Choroid plexus epithelial cell (primary cell): ENCODE results near the gene GRID2IP.

Experiments
- DNase-seq: peaks from one replicate; pipeline ENCODE4 v3.0.0-alpha.2; 2010; ENCODE audit warnings: low read depth
- H3K4me3 ChIP-seq: 2 replicates; pipeline ENCODE4 v1.5.1; 2011; ENCODE audit warnings: low read depth, mild to moderate bottlenecking, control low read depth, low read length, moderate library complexity
- TF ChIP-seq, protein P1 (sequence below): conservative IDR thresholded peaks from 2 replicates; pipeline ENCODE4 v1.5.1; 2011; ENCODE audit warnings: low read depth, mild to moderate bottlenecking, control low read depth, inconsistent platforms, low read length, moderate library complexity

Gene GRID2IP

GRCh38 chr7:6542368-6542767 is 8.9 kb downstream of the GRID2IP start:
- H3K4me3 ChIP-seq: no peak overlapping the region
- no peak for DNase-seq
- TF ChIP-seq, protein P1, sequence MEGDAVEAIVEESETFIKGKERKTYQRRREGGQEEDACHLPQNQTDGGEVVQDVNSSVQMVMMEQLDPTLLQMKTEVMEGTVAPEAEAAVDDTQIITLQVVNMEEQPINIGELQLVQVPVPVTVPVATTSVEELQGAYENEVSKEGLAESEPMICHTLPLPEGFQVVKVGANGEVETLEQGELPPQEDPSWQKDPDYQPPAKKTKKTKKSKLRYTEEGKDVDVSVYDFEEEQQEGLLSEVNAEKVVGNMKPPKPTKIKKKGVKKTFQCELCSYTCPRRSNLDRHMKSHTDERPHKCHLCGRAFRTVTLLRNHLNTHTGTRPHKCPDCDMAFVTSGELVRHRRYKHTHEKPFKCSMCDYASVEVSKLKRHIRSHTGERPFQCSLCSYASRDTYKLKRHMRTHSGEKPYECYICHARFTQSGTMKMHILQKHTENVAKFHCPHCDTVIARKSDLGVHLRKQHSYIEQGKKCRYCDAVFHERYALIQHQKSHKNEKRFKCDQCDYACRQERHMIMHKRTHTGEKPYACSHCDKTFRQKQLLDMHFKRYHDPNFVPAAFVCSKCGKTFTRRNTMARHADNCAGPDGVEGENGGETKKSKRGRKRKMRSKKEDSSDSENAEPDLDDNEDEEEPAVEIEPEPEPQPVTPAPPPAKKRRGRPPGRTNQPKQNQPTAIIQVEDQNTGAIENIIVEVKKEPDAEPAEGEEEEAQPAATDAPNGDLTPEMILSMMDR: no peak

- DNase-seq: peak; percentile 7
- TF ChIP-seq, protein P1: no peak
- peak overlapping the region; percentile 29 for H3K4me3 ChIP-seq
These were observed 14.7 kb downstream of the GRID2IP start for GRCh38 chr7:6536262-6537260.

DNA sequence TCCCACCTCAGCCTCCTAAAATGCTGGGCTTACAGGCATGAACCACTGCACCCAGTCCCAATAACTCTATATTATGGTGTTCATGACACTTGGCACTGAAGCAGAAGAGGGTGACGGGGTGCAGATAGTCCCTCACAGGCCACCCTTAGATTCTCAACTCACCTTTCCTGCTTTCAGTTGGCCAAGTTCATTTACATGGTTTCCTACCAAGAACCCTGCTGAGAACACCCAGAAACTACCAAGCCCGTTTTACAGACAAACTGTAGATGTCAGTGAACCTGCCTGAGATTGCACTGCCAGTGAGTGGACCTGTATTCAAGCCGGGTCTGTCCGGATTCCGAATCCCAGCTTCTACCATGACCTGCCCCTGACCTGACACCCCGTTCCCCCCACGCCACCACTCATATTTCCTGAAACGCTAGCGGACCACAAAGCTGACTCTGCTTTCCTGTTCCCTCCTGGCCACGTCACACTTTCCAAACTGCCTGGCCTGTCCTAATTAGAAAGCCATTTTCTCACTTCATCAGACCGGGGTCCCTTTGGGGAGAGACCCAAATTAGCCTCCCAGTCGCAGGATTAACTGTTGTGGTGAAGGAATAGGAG is 17.3 kb downstream of the GRID2IP start:
- no peak for DNase-seq
- H3K4me3 ChIP-seq: no peak overlapping the region

DNA sequence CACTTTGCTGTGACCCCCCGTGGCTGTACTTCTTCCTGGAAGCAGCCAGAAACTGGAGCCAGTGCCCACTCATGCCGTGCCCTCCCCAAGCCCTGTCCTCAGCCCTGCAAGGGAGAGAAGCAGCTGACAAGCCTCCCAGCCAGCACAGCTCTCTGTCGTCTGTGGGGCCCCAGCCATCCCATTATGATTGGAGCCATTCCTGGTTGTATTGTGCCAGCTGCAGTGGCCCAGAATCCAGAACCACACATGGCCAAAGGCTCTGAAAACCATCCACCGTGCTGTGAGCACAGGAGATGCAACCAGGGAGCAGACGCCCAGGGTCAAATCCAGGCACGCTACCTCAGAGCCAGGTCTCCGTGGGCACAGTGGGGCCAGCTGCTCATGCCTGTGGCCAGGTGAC is 18.7 kb downstream of the GRID2IP start:
- no peak overlapping the region for H3K4me3 ChIP-seq
- no peak for DNase-seq
- TF ChIP-seq, protein P1: no peak

More for the DNA sequence above, 17.3 kb downstream of the GRID2IP start:
- TF ChIP-seq, protein P1: no peak

DNA sequence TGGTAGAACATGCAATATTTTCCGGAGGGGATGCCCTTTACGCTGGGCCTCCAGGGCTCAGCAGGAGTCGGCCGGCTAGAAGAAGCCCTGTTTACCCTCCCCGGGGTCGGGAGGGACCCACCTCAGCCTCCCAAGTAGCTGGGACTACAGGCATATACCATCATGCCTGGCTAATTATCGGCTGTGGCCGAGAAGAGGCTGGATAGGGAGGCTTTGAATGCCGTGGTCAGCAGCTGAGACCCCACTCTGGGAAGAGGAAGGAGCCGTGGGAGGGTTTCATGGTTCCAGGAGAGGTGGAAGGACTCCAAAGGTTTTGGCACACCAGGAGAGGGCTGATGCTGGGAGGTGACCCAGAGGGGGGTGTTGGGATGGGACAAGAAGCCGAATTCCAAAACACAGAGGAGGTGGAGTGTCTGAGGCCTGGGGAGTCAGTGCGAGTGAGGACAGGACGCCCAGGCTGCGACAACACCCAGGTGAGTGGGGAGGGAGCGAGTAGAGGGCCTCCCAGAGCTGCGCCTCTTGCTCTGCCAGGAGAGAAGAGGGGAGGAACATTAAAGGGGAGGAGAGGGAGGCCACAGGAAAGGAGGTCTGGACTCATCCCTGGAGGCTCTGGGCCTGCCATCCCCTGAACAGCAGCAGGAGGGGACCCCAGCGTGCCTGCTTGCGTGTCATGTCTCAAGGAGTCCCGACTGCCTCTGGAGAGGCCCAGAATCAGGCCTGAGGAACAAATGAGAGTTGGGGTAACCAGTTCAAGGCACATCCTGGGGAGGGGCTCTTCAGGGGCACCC is 19.6 kb downstream of the GRID2IP start:
- H3K4me3 ChIP-seq: no peak overlapping the region
- DNase-seq: no peak
- TF ChIP-seq, protein P1: no peak

DNA sequence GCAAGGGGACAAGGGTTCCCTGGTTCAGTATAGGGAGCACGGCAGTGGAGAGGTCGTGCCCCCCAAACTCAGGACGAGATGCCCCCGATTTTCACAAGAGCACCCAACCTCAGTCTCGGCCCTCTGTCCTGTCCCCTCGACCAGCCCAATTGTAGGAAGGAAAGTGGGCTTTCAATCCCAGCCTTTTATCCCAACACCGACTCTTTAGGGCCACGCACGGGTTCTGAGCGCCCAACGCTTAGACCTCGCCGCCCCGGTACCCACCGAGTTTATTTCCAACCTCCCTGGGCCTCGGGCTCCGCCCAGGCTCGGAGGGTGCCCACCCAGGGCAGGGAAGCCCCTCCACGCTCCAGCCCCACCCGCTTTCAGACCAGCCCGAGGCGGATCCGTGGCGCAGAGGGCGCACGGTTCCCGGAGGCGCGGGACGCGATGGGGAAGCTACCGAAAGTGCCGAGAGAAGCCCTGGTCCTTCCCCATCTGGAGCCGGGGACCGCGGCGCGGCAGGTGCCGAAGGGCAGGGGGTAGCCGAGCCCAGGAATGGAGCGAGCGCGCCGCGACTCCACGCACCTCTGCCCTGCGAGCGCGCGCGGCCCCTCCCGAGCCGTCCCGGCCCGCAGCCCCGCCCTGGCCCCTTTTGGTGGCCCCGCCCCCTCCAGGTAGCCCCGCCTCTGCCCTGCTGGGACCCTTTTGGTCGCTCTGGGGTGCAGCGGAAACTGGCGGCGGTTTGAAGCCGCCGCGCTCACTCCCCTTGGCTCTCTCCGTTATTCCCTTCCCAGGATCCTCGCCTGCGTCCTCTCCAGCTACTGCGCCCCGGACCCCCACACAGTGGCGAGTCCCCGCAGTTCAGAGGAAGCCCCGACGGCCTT is 20.4 kb downstream of the GRID2IP start:
- TF ChIP-seq, protein P1: no peak
- H3K4me3 ChIP-seq: peak overlapping the region; percentile 14
- no peak for DNase-seq
